CMK (cell line): ENCODE results near the gene RIN3.
A peak's percentile ranks its signal among the peaks of the same experiment; 100 is the strongest.

ENCODE experiments used
- DNase-seq: peaks from one replicate; pipeline ENCODE4 v3.0.0-alpha.2; 2010; ENCODE audit warnings: low read depth

Gene RIN3

DNA sequence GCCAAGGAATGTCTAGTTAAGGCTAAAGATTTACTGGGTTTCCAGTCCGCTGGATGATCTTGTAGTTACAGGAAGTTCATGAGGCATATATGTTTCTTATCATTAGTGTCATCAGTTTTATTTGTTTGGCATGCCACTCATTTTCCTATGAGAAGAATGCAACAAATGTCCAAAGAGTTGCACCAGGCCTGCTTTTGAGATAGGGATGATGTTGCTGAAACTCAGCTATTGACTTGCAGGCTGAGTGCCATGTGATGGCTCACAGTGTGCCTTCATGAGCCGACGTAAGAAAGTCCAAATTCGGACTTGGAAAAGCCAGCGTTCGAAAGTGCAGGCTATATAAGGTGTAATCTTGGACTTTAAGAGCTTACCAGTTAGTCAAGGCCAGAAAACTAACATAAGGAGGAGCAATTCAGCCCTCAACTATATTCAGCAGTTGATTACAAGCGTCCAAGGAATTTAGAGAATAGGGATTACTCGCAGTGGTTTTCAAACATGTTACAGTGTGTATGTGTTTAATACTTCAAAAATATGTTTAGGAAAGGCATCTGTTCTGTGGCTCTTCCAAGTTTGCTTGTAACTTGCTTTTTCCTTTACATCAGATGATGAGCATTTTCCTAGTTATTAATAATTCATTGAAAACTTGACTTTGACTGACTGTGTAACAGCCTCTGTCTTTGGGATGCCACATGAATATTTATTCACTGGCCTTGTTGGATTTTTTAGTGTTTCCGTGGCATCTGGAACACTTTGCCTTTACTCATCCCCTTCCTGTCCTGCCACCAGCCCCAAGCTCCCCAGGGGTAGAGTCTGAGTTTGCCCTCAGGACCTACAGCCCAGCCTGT lies 133.6 kb downstream of the RIN3 start:
- no peak for DNase-seq

DNA sequence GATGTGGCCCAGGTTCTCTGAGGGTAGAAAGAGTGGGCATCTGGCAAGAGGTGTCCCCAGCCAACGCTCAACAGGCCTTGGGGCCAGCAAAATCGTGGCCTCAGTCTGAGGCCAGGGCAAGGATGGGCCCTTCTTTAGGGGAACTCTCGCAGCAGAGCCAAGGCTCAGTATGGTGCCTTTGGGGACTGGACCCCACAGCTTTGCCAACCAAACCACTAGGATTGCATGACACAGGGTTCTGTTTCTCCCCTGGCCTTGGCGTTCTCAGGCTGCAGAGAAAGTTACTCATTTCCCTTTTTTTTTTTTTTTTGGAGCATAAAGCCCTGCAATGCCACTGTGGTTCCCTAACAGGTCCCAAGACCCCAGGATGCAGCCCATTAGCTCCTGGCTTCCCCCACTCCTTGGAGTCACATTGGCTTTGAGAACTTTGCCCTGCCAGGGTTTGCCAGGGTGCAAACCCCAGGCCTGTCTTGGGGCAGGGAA lies 134.3 kb downstream of the RIN3 start:
- no peak for DNase-seq

DNA sequence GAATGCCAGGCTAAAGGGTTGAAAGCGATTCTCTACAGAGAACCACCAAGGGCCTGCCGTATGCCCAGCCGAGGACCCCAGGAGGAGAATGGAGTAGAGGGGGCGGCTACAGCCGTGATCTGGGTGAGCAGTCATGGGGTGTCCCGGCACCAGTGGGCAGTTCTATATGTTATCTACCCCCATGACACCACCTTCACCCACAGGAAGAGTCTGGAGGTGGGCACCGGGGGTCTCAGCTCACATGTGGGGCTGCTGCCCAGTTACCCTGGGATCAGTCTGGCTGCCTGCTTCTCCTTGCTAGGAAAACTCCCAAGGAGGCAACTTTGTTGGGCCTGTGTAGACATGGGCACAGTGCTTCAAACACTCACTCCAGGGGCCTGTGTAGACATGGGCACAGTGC lies 135.5 kb downstream of the RIN3 start:
- DNase-seq: no peak

DNA sequence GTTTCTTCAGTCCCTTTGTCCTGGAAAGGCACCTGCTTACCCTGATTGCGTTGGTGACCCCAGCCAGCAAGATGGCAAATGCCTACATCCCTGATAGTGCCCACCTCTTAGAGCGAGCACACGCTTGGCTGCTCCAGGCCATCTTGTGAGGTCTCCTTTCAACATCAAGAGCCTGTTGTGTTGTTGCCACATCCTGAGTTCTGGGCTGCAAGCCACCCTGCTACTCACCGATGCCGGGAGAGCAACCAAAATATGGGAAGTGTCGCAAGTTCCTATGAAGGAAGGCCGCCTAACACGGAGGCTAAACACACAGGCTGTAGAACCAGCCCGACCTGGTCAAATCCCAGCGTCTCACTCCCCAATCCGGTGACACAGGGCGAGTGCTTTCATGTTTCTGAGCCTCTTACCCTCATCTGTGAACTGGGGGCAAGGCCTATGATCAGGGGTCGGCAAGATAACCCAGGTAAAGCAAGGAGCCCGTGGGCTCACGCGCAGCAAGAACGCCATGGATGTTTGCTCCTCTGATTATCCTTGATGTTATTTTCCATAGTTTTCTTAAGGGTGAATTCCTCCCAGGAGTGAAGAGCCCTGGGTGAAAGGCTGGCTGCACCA lies 136.5 kb downstream of the RIN3 start:
- DNase-seq: no peak

DNA sequence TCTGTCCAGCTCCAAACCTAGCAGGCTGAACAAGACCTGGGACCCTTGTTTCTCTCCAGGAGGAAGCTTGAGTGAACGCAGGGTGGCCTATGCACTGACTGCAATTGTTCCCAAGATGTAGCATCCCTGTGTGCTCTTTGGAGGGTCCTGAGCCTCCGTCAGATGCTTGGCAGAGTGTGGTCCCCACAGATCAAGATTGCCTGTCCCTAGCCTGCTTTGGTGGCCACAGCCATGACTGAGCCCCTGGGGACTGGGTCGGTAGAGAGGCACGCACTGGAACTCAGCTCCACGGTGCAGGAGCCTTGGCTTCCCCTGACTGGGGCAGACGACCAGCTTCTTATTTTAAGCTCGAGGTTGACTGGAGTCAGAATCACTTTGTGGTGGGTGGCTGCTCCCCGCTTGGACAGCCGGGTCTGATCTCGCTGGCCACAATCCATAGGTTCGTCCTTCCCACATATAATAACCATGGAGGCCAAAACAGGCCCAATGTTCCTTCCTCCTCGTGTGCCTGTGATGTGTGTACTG lies 137.1 kb downstream of the RIN3 start:
- no peak for DNase-seq

DNA sequence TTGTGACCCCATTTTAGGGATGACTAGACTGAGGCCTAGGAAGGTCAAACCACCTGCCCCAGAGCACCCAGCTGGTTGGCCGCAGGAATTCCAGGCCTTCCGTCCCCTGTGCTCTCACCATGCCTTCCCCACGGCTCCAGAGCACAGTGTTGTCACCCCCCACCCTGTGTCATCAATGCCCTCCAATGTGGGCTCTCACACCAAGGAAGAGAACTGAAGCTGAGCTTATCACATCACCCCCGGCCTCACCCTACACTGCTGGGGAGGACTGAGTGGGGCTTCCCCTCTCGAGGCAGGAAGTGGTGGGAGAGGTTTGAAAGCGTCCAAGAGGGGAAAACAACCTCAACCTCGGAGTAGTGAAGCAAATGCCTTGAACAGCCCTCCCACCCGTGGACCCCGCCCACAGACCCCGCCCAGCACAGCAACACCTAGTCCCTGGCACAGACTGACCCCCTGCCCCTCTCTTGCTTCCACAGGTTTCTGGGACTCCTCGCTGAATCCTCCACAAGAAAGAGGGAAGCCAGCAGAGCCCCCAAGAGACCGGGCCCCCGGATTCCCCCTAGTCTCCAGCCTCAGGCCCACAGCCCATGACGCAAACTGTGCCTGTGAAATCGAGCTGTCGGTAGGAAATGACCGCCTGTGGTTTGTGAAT lies 137.7 kb downstream of the RIN3 start:
- DNase-seq: peak; percentile 76

DNA sequence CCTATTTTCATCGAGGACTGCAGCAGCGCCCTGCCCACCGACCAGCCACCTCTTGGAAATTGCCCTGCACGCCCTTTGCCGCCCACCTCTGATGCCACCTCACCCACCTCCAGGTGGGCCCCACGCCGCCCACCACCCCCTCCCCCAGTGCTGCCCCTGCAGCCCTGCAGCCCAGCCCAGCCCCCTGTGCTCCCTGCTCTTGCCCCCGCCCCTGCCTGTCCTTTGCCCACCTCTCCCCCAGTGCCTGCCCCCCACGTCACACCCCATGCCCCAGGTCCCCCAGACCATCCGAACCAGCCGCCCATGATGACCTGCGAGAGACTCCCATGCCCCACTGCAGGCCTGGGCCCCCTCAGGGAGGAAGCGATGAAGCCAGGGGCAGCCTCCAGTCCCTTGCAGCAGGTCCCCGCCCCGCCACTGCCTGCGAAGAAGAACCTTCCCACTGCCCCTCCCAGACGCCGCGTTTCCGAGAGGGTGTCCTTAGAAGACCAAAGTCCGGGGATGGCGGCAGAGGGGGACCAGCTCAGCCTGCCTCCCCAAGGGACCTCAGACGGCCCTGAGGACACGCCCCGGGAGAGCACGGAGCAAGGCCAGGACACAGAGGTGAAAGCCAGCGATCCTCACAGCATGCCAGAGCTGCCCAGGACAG lies 138.3 kb downstream of the RIN3 start:
- DNase-seq: no peak

DNA sequence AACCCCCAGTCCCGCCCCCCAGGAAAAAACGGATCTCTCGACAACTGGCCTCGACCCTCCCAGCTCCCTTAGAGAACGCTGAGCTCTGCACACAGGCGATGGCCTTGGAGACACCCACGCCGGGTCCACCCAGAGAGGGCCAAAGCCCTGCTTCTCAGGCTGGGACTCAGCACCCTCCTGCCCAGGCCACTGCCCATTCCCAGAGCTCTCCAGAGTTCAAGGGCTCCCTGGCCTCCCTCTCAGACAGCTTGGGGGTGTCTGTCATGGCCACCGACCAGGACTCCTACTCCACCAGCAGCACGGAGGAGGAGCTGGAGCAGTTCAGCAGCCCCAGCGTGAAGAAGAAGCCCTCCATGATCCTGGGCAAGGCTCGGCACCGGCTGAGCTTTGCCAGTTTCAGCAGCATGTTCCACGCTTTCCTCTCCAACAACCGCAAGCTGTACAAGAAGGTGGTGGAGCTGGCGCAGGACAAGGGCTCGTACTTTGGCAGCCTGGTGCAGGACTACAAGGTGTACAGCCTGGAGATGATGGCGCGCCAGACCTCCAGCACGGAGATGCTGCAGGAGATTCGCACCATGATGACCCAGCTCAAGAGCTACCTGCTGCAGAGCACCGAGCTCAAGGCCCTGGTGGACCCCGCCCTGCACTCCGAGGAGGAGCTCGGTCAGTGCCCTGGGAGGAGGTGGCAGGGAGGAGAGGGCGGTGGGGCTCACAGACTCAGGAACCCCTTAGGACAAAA lies 139.0 kb downstream of the RIN3 start:
- DNase-seq: no peak

DNA sequence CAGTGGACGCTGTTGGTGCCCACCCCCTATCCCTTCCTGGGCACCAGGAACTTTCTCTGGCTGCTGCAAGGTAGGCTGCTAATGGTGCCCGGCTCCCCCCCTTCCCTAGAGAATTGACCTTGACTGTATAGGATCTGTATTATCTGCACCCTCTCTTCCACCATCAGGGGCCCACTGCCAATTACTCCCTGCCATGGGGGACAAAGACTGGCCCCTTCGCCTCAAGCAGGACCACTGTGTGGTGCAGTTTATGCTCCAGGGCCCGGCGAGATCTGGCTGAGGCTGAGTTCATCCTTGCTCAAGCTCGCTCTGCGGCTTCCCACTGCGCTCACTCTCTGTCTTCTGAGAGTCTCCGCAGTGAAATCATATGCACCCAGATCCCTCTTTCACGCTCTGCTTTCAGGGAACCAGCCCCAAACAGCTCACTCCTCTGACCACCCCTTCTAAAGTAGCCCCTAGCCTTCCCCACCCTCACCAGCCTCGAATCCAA lies 139.6 kb downstream of the RIN3 start:
- DNase-seq: no peak

DNA sequence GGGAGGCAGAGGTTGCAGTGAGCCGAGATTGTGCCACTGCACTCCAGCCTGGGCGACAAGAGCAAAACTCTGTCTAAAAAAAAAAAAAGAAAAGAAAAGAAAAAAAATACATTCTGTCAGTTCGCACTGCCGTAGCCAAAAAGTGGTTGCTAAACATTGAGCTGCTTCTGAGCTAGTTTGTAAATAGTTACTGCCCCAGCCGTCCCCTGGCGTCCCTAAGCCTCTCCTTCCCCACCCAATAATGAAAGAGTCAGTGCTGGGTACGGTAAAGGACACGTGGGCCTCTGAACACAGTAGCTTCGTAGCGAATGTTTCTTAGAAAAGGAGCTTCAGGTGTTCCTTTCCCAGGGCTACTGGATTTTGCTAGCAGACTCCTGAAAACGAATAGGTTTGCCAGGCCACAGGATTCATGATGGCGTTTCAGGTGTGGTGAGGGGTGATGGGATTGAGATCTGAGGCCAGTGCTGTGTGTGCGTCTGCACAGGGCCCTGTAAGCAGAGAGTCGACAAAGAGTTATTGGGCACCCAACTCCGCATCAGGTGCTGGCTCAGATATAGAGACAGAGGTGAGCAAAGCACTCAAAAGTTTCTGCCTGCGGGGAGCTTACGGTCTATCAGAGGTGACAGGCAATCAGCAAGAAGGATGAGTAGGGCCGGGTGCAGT lies 140.8 kb downstream of the RIN3 start:
- no peak for DNase-seq

DNA sequence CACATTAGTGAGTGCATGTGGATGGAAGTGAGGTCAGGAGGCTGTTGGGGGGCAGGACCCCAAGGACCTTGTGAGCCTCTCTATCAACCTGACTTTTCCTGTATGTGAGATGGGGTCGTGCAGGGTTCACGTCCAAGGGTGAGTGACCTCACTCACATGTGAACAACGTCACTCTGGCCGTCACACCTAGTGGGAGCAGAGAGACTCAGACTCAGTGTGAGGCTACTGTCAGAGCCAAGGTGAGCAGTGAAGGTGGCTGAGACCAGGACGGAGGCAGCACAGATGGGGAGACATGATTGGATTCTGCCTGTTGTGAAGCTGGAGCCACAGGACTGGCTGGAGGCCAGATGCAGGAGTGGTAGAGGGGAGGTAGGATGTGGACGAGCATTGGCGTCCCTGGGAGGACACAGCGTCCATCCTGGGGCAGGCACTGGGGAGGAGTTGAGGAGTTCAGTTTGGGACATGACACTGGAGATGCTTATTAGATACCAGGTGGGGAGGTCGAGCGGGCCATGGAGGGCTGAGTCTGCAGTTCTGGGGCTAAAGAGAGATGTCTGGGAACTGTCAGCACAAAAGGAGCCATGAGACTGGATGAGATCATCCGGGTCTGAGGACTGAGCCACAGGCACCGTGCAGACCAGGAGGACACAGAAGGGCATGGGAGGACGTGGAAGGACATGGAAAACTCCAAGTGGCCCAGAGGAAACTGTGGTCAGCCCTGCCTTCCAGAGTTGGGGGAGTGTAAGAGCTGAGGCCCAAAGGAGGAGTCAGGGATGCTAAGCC lies 142.0 kb downstream of the RIN3 start:
- no peak for DNase-seq

DNA sequence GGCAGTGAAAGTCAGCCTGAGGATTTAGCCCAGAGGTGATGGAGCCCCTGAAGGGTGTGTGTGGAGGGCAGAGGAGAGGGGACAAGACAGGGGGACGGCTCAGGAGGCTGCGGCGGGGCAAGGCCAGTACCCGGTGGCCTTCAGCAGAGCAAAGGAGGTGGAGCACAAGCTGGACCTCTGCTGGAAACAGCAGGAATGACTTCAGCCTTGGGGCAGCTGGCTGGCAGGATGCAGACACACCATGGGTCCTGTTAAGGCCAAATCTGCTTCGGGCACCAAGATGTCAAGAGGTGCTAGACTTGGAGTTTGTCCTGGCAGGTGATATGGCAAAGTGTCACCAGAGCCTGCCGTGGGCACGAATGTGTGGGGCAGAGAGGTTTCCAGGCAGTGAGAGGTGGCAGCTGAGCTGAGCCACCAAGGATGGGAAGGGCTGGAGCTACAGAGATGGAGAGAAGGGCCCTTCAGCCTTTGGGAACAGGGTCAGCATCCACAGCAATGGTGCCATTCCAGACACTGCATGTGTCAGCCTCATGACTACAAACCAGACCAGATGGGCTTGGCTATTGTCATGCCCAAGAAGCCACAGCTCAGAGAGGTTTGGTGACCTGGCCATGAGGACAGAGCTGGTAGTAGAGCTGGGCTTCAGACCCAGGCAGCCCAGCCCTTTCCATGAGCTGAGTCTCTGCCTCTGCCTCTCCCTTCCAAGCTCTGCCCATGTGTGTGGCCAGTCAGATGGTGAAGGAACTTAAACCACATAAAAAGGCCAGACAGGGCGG lies 142.9 kb downstream of the RIN3 start:
- no peak for DNase-seq

DNA sequence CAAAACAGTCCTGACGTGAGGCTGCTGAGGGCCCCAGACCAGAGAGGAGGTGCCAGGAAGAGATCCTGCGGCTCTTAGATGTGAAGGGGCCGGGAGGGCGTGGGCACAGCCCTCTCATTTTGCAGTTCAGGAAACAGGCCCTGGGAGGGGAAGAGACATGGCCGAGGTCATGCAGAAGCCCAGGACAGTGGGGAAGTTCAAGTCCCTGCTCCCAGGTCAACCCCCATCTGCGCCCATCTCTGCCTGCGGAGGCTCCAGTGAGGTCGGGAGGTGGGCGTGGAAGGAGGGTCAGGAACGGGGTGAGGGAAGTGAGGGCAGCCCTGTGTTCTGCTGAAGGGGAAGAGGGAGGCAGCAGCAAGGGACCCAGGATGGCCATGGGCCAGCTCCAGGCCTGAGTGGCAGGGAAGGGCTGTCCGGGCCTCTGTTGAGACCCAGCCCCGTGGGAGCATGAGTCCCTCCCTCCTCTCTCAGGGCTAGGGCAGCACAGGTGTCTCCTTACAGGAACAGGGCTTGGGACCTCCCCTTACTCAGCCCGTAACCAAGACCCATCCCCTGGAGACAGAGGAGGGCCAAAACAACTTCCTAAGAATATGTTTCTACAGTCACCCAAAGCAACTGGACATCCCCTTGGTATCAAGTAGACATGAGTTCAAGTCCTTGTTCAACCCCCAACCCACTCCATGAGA lies 144.0 kb downstream of the RIN3 start:
- peak; percentile 89 for DNase-seq

DNA sequence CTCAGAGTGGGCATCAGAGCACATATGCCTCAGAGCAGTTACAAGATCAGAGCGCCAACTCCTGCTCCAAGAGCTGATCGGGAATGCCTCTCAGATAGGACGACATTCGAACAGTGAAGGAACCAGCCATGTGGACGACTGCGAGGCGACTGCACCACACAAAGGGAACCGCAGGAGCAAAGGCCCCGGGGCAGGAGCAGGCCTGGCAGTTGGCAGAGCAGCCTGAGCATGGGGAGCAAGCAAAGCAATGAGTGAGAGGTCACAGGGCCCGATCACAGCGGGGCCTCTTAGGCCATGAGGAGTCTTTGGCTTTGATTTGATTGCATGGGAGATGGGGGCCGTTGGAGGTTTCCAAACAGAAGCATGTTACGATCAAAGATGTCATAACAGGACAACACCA lies 144.6 kb downstream of the RIN3 start:
- DNase-seq: no peak

DNA sequence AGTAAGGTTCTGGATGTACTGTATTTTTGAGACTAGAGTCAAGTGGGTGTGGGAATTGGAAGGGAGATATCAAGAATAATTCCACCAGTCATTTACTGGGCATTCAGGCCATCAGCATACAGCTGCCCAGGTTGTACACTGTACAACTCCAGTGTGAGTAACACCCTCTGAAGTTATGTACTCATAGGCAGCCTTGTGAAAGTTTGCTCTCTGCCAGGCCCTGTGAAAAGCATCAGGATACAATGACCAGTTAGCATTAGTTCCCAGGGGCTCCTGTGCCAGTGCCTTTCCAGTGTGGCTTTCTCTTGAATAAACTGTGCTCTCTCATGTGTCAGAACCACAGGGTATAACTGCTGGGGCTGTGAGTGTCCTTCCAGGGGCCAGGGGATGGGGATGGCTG lies 145.1 kb downstream of the RIN3 start:
- DNase-seq: no peak

DNA sequence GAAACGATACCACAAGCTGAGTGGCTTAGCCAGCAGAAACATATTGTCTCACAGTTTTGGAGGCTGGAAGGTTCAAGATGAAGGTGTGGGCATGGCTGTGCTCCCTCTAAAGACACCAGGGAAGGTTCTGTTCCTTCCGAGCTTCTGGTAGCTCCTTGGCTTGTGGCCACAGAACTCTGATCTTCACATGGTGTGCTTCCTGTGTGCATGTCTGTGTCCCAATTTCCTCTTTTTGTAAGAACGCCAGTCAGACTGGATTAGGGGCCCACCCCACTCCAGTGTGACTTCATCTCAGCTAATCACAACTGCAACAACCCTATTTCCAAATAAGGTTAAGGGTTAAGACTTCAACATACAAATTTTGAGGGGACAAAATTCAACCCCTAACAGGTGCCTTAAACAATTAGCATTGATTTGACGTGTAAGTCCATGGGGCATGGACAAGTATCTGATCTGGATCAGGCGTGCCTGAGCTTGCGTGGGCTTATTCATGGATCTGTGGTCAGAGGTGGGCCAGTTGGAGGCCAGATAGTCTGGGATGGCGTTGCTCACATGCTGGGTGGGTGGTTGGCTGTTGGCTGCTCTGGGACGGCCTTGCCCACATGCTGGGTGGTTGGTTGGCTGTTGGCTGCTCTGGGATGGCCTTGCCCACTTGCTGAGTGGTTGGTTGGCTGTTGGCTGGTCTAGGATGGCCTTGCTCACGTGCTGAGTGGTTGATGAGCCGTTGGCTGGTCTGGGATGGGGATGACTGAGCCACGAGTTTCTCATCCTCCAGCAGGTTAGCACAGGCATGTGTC lies 146.4 kb downstream of the RIN3 start:
- no peak for DNase-seq

DNA sequence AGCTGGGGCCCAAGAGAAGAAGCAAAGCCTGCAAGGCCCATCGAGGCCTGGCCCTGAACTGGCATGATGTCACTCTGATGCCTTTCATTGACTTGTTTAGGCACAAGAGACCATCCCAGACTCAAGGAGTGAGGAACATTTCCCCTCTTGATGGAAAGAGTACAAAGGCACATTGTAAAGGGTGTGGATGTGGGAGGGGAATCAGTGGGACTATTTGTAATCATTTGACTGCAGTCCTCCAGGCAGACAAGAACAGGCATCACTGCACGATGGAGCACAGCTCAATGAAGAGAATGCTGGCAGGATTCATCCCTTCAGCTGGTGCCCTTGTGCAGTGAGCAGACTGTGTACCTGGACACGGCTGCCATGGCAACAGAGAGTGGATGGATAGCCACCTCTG lies 147.0 kb downstream of the RIN3 start:
- no peak for DNase-seq

DNA sequence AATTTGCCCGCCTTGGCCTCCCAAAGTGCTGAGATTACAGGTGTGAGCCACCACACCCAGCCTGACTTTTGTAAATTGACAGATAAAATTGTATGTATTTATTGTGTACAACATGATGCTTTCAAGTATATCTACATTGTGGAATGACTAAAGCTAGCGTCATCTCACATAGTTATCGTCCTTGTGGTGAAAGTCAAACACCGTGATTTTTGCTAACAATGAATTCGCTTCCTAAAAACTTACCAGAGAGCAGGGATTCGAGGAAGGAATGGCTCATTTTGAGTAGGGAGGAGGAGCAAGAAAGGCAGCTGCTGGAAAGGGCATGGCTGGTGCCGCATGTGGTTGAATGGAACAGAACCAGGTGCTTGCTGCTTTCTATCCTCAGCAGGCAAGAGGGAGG lies 149.5 kb downstream of the RIN3 start:
- no peak for DNase-seq
